GM21381 (cell line): Measurements from ENCODE around the gene APOBEC3H.

ENCODE experiments used
- ATAC-seq: cut with Tn5 transposase; IDR thresholded peaks from one replicate; pipeline ENCODE4 v1.9.1; 2021; ENCODE audit warnings: mild to moderate bottlenecking, moderate library complexity; ENCODE audit not compliant: unreplicated experiment

The APOBEC3H gene

GRCh38 chr22:39152511-39153219 is 55.6 kb downstream of the APOBEC3H start, which contains the start of gene CBX7:
TSS of gene CBX7 (minus strand) at chr22:39152680. CDS start at chr22:39152444, 236 bp downstream.
- ATAC-seq: peak; percentile 72

- ATAC-seq: no peak
These were observed 56.2 kb downstream of the APOBEC3H start for GRCh38 chr22:39153220-39153717.
